Glutamatergic neuron (in vitro differentiated cells): Measurements from ENCODE around the gene NRCAM. TPM values are rescaled to one million over a fixed set of nuclear protein-coding genes. Genes with fewer than 3 reads are reported as not detected.

Source experiments
- DNase-seq: peaks from one replicate; pipeline ENCODE4 v3.0.0; 2022
- H3K27ac Mint-ChIP-seq: one replicate; pipeline ENCODE4 v1.8.0; 2020; ENCODE audit warnings: mild to moderate bottlenecking, mixed read lengths, inconsistent platforms; ENCODE audit not compliant: unreplicated experiment
- H3K27me3 Mint-ChIP-seq: one replicate; pipeline ENCODE4 v1.8.0; 2020; ENCODE audit warnings: mild to moderate bottlenecking, moderate library complexity, mixed read lengths, inconsistent platforms; ENCODE audit not compliant: unreplicated experiment
- H3K36me3 Mint-ChIP-seq: one replicate; pipeline ENCODE4 v1.8.0; 2020; ENCODE audit warnings: mild to moderate bottlenecking, mixed read lengths, inconsistent platforms; ENCODE audit not compliant: unreplicated experiment
- H3K4me1 Mint-ChIP-seq: one replicate; pipeline ENCODE4 v1.8.0; 2020; ENCODE audit warnings: mild to moderate bottlenecking, low read depth, mixed read lengths, inconsistent platforms; ENCODE audit not compliant: unreplicated experiment
- H3K4me3 Mint-ChIP-seq: one replicate; pipeline ENCODE4 v1.8.0; 2020; ENCODE audit warnings: mild to moderate bottlenecking, mixed read lengths, inconsistent platforms; ENCODE audit not compliant: unreplicated experiment
- H3K9me3 Mint-ChIP-seq: one replicate; pipeline ENCODE4 v1.8.0; 2020; ENCODE audit warnings: mild to moderate bottlenecking, moderate library complexity, mixed read lengths, inconsistent platforms; ENCODE audit not compliant: unreplicated experiment
- total RNA-seq: library from RNA; stranded (reverse); fragmentation: NEBNext Ultra II Directional; extraction: Animal tissue kit (Norgen Biotek cat#: 25700); gene quantifications from one replicate; pipeline ENCODE4 v1.2.1, GENCODE V29; 2021; ENCODE audit not compliant: unreplicated experiment
- TF ChIP-seq, protein P1 (sequence below): fragments of 200-600 bp; sonication (generic); IDR thresholded peaks from one replicate; pipeline ENCODE4 v1.5.0; 2021; ENCODE audit not compliant: partially characterized antibody, unreplicated experiment

NRCAM gene
- total RNA-seq, 1 donor from 2014 or later: 120 TPM

DNA sequence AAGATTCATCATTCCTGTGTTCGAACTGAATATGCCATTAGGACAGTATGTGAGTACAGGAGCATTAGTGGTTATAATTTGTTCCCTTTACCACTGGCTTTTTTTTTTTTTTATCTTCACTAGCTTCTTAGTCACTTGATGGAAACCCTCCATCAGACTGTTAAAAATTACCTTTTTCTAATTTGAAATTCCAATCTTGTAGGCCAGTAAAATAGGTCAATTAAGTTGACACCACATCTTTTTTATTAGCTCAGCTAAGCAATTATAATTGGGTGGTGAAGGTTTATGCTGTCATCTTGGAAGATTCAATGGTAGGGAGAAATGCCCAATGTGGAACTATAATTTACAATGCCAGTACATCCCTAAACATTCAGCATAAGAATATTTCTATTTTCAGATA, 6.1 kb downstream of the NRCAM start:
- Mint-ChIP-seq H3K4me1 (peaks cover 20% of the 10 kb centered on the region), H3K27ac (no peak overlapping the region), H3K27me3 (peaks cover 4% of the 10 kb centered on the region), H3K4me3 (no peak overlapping the region), H3K9me3 (peaks cover 4% of the 10 kb centered on the region), H3K36me3 (no peaks in the 10 kb centered on the region)
- TF ChIP-seq, protein P1, sequence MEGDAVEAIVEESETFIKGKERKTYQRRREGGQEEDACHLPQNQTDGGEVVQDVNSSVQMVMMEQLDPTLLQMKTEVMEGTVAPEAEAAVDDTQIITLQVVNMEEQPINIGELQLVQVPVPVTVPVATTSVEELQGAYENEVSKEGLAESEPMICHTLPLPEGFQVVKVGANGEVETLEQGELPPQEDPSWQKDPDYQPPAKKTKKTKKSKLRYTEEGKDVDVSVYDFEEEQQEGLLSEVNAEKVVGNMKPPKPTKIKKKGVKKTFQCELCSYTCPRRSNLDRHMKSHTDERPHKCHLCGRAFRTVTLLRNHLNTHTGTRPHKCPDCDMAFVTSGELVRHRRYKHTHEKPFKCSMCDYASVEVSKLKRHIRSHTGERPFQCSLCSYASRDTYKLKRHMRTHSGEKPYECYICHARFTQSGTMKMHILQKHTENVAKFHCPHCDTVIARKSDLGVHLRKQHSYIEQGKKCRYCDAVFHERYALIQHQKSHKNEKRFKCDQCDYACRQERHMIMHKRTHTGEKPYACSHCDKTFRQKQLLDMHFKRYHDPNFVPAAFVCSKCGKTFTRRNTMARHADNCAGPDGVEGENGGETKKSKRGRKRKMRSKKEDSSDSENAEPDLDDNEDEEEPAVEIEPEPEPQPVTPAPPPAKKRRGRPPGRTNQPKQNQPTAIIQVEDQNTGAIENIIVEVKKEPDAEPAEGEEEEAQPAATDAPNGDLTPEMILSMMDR: no peak
- DNase-seq: no peak

DNA sequence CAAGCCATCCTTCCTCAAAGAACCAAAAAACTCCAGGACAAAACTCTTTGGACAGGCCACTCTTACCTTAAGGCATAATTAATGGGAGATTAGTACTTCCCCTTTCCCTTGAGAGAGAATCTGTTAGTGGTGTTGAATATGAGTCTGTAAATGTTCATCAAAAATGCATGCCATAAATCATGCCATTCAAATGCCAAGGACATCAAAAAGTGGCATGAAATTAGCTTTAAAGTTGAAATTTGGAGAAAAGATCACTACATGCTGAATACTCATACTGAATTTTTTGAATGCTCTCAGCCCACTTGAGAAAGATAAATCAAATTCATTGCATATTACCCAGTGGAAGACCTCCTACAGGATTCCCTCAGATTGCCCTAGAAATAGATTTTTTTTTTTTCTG, 6.7 kb downstream of the NRCAM start:
- Mint-ChIP-seq H3K27ac (peak overlapping the region; percentile 72), H3K4me3 (no peak overlapping the region), H3K9me3 (peaks cover 2% of the 10 kb centered on the region), H3K4me1 (peaks cover 20% of the 10 kb centered on the region), H3K36me3 (no peaks in the 10 kb centered on the region), H3K27me3 (peaks cover 2% of the 10 kb centered on the region)
- DNase-seq: no peak
- TF ChIP-seq, protein P1: no peak

DNA sequence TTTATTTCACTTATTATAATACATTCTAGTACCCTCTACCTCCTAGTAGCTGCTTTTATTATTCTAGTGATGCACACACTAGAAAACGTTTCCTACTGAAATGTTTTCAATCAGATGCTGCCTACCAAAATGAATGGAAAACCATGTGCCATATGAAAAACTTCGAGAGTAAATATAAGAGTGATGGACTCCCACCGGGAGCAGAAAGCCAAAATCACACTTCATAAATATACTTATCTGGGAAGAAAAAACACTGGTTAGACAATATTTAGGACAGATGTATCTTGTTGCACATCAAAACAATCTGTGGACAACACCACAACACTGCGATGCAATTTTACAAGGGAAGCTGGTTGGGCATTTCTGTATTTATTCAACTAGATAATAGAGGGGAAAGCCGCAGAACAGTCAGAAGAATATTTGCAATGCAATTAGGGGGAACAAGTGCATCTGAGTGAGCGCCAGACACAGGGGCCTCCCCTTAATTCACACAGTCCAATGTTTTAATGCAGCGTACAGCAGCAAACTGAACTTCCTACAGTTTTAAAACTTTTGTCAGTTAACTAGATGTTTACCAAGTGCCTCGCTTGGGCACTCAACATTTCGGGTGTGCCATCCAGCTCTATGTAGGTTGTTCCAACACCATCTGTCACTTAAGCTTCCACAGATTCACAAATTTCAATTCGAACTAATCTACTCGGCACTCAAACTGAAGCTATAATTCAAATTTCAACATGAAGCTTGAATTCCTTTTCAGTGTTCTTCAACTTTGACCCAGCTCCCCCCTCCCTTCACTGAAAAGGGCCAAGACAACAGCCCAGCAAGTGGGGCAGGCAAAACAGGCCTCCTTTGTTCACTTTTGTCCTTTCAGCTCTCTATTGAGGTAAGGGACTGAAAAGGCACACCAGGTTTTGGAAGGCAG, 7.4 kb downstream of the NRCAM start:
- Mint-ChIP-seq H3K9me3 (peaks cover 2% of the 10 kb centered on the region), H3K27ac (peak overlapping the region; percentile 72), H3K36me3 (no peaks in the 10 kb centered on the region), H3K27me3 (no peaks in the 10 kb centered on the region), H3K4me3 (no peak overlapping the region), H3K4me1 (peaks cover 18% of the 10 kb centered on the region)
- DNase-seq: no peak
- TF ChIP-seq, protein P1: no peak

DNA sequence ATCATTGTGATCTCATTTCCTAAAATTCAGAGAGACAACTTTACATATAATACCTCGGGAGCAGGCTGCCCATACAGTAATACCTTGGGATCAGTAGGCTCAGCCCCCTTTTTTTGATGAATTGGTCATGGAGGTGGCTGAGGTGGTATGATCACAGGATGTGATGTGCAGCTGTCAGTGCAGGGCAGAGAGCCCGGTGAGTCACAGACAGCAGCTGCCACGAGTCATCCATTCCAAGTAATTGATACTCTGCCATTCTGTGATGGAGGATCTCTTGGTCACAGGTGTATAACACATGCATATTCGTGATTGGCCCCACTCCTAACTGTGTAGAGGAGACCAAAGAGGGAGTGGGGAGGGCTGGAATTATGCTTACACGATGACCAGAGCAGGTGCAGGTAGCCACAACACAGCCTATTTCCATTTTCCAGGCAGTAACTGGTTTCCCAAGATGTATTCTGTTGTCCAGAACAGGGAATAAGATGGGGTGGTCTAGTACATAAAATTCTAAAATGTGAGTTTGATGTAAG, 14.1 kb downstream of the NRCAM start:
- Mint-ChIP-seq H3K4me1 (peaks cover 10% of the 10 kb centered on the region), H3K36me3 (no peaks in the 10 kb centered on the region), H3K27ac (peak overlapping the region; percentile 50), H3K27me3 (no peaks in the 10 kb centered on the region), H3K9me3 (peaks cover 3% of the 10 kb centered on the region), H3K4me3 (no peak overlapping the region)
- TF ChIP-seq, protein P1: no peak
- DNase-seq: peak; percentile 43
